Esophagus muscularis mucosa (tissue), 4 donors: ENCODE measurements around the gene HOXD9. TPM values are rescaled to one million over a fixed set of nuclear protein-coding genes. Genes with fewer than 3 reads are reported as not detected.

Source experiments
- DNase-seq: peaks from one replicate; pipeline ENCODE4 v3.0.0-alpha.2; 2017; ENCODE audit errors: extremely low spot score
- H3K27ac ChIP-seq, 4 donors: fragments of 200-600 bp; sonication (generic); replicated peaks in 1 of 4; 1 replicate in 3 of 4; 2 replicates in 1 of 4; pipeline ENCODE4 v1.5.1; 2016 to 2019; ENCODE audit warnings: mild to moderate bottlenecking in 1 of 4
- H3K27me3 ChIP-seq, 4 donors: fragments of 200-600 bp; sonication (generic); one replicate each; pipeline versions ENCODE4 v1.5.1 to v1.6.0; 2016 to 2019
- H3K36me3 ChIP-seq, 4 donors: fragments of 200-600 bp; sonication (generic); one replicate each; pipeline ENCODE4 v1.5.1; 2016 to 2019
- H3K4me1 ChIP-seq, 4 donors: fragments of 200-600 bp; sonication (generic); one replicate each; pipeline ENCODE4 v1.5.1; 2016 to 2019
- H3K4me3 ChIP-seq, 4 donors: fragments of 200-600 bp; sonication (generic); 1 replicate in 2 of 4; 2 replicates in 2 of 4; pipeline ENCODE4 v1.5.1; 2016 to 2019; ENCODE audit warnings: mild to moderate bottlenecking in 4 of 4, moderate library complexity in 1 of 4
- H3K9me3 ChIP-seq, 4 donors: fragments of 200-600 bp; sonication (generic); 1 replicate in 3 of 4; 2 replicates in 1 of 4; pipeline ENCODE4 v1.5.1; 2016 to 2019
- EP300 ChIP-seq: sonication (generic); formaldehyde crosslinking; IDR thresholded peaks from one replicate; pipeline ENCODE4 v1.6.1; 2017; ENCODE audit warnings: antibody characterized with exemption
- POLR2A ChIP-seq: fragments of 450-650 bp; IDR thresholded peaks from one replicate; pipeline ENCODE4 v1.6.1; 2017; ENCODE audit warnings: antibody characterized with exemption, moderate library complexity, mild to moderate bottlenecking, low read depth
- POLR2AphosphoS5 ChIP-seq, 2 donors: sonication (generic); formaldehyde crosslinking; IDR thresholded peaks; one replicate each; pipeline ENCODE4 v1.6.1; 2017; ENCODE audit warnings: antibody characterized with exemption in 2 of 2
- WGBS: methylation state at CpG from one replicate; pipeline ENCODE4 v1.1.5; 2018; 5-methylcytosine and 5-hydroxymethylcytosine counted together
- intact Hi-C: fragments of 100-400 bp; cut with DNase I; formaldehyde crosslinking; loops from one replicate; pipeline ENCODE4 v1.15.1; 2023
- total RNA-seq, 4 donors: library from RNA; depleted of rRNA; stranded (reverse); fragments of >200 nt; gene quantifications; one replicate each; pipeline versions ENCODE4 v1.1.0 to v1.2.1, GENCODE V29; 2016
- TF ChIP-seq, protein P1 (sequence below), 3 experiments: fragments of 200-600 bp in 2 of 3; fragments of 450-650 bp in 1 of 3; sonication (generic) in 2 of 3; IDR thresholded peaks; one replicate each; pipeline ENCODE4 v1.5.1; 2017 to 2019; ENCODE audit warnings: antibody characterized with exemption in 3 of 3, mild to moderate bottlenecking in 2 of 3, moderate library complexity in 1 of 3

HOXD9 gene
- total RNA-seq, 4 donors from 2014 or later: 0.83 to 2.2 (median 0.99) TPM

GRCh38 chr2:176148751-176149421 lies 26.4 kb downstream of the HOXD9 start:
- H3K4me3 ChIP-seq: no peak overlapping the region
- intact Hi-C loops: no loop called here
- H3K27me3 ChIP-seq: peaks cover 0 to 93% (median 67%) of the 10 kb centered on the region in 4 donors
- H3K4me1 ChIP-seq: peaks cover 3 to 26% (median 13%) of the 10 kb centered on the region in 4 donors
- 35% methylated on average over 11 of the region's 11 CpGs for WGBS
- TF ChIP-seq EP300 (no peak), POLR2A (no peak), POLR2AphosphoS5 (IDR thresholded peaks at IDR 0.05) (no peak)
- TF ChIP-seq, protein P1, sequence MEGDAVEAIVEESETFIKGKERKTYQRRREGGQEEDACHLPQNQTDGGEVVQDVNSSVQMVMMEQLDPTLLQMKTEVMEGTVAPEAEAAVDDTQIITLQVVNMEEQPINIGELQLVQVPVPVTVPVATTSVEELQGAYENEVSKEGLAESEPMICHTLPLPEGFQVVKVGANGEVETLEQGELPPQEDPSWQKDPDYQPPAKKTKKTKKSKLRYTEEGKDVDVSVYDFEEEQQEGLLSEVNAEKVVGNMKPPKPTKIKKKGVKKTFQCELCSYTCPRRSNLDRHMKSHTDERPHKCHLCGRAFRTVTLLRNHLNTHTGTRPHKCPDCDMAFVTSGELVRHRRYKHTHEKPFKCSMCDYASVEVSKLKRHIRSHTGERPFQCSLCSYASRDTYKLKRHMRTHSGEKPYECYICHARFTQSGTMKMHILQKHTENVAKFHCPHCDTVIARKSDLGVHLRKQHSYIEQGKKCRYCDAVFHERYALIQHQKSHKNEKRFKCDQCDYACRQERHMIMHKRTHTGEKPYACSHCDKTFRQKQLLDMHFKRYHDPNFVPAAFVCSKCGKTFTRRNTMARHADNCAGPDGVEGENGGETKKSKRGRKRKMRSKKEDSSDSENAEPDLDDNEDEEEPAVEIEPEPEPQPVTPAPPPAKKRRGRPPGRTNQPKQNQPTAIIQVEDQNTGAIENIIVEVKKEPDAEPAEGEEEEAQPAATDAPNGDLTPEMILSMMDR (IDR thresholded peaks at IDR 0.05): no peak
- no peaks in the 10 kb centered on the region for H3K36me3 ChIP-seq
- no peak for DNase-seq
- no peak overlapping the region for H3K27ac ChIP-seq
- no peaks in the 10 kb centered on the region for H3K9me3 ChIP-seq

DNA sequence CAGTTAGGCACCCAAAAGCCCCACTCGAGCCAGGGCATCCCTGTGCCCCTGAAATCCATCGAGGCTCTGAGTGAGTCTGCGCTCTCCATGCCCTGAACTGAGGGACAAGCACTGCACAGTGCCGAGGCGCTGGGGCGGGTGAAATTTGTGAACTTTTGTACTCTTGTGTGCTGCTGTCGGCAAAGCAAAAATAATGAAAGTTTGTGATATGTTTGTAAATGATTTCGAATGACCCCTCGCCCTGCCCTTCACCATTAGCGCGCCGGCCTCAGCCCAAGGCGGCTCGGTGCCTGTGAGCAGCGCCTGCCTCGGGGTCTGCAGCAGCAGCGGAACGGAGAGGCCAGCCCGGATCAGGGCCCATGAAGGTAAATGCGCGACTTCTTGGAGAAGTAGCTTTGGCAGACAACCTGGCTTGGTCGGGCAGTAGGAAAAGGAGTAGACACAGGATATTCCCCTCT lies 27.0 kb downstream of the HOXD9 start:
- Histone ChIP-seq H3K27ac (no peak overlapping the region), H3K36me3 (no peaks in the 10 kb centered on the region), H3K27me3 (peaks cover 0 to 100% (median 67%) of the 10 kb centered on the region in 4 donors), H3K9me3 (no peaks in the 10 kb centered on the region), H3K4me3 (no peak overlapping the region), H3K4me1 (peaks cover 3 to 26% (median 13%) of the 10 kb centered on the region in 4 donors)
- intact Hi-C loops: no loop called here
- TF ChIP-seq EP300 (no peak), POLR2A (no peak), POLR2AphosphoS5 (IDR thresholded peaks at IDR 0.05) (no peak)
- TF ChIP-seq, protein P1 (IDR thresholded peaks at IDR 0.05): no peak
- DNase-seq: no peak
- 60% methylated on average over 22 of the region's 22 CpGs for WGBS

DNA sequence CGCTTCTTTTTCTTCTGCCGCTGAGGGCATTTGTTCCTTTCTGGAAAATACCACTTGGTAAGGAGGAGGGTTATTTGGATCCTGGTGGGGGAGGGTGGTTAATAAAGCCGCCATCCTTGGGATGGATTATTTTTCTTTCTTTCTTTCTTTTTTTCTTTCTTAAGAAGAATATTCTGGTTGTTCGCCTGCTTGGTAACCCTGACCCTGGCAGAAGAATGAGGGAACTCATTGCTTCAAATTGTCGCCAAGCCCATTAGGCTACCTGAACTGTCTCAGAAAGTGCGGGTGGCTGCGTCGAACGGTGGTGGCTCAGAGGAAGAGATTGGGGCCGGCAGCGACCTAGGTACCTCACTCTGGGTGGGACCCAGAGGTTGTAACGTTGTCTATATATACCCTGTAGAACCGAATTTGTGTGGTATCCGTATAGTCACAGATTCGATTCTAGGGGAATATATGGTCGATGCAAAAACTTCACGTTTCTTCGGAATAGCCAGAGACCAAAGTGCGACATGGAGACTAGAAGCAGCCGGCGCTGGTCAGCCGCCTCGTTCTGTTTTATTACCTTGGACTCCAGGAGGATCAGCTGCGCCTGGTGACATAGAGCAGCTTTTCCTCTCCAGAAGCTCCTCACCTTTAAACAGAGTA lies 27.5 kb downstream of the HOXD9 start:
- Histone ChIP-seq H3K27me3 (peaks cover 0 to 100% (median 66%) of the 10 kb centered on the region in 4 donors), H3K9me3 (no peaks in the 10 kb centered on the region), H3K4me3 (no peak overlapping the region), H3K27ac (no peak overlapping the region), H3K4me1 (peaks cover 3 to 26% (median 13%) of the 10 kb centered on the region in 4 donors), H3K36me3 (no peaks in the 10 kb centered on the region)
- intact Hi-C loops: no loop called here
- DNase-seq: no peak
- 46% methylated on average over 24 of the region's 24 CpGs for WGBS
- TF ChIP-seq POLR2AphosphoS5 (IDR thresholded peaks at IDR 0.05) (no peak), EP300 (no peak), POLR2A (no peak)
- TF ChIP-seq, protein P1 (IDR thresholded peaks at IDR 0.05): no peak

- intact Hi-C loops: no loop called here
- H3K27ac ChIP-seq: no peak overlapping the region
- H3K27me3 ChIP-seq: peaks cover 0 to 100% (median 67%) of the 10 kb centered on the region in 4 donors
- 46% methylated on average over 14 of the region's 14 CpGs for WGBS
- H3K4me3 ChIP-seq: no peak overlapping the region
- no peaks in the 10 kb centered on the region for H3K36me3 ChIP-seq
- TF ChIP-seq, protein P1 (IDR thresholded peaks at IDR 0.05): no peak
- TF ChIP-seq EP300 (no peak), POLR2A (no peak), POLR2AphosphoS5 (IDR thresholded peaks at IDR 0.05) (no peak)
- peaks cover 3 to 26% (median 13%) of the 10 kb centered on the region in 4 donors for H3K4me1 ChIP-seq
- DNase-seq: no peak
- H3K9me3 ChIP-seq: no peaks in the 10 kb centered on the region
Measured at GRCh38 chr2:176150584-176151441, 28.3 kb downstream of the HOXD9 start.
